GM15510 (cell line): ENCODE results near the gene MYO7B.

ENCODE experiments used
- POLR2A ChIP-seq: IDR thresholded peaks from 3 replicates; pipeline ENCODE4 v1.6.1; 2011; ENCODE audit warnings: borderline replicate concordance; ENCODE audit not compliant: insufficient read length; ENCODE audit errors: extremely low read depth

Gene MYO7B

GRCh38 chr2:127597046-127597983 is 61.8 kb downstream of the MYO7B start:
- TF ChIP-seq POLR2A: no peak

- no peak for TF ChIP-seq POLR2A
Observed at GRCh38 chr2:127597984-127598380, 62.5 kb downstream of the MYO7B start.

- no peak for TF ChIP-seq POLR2A
Observed at GRCh38 chr2:127598711-127599110, 63.2 kb downstream of the MYO7B start.

DNA sequence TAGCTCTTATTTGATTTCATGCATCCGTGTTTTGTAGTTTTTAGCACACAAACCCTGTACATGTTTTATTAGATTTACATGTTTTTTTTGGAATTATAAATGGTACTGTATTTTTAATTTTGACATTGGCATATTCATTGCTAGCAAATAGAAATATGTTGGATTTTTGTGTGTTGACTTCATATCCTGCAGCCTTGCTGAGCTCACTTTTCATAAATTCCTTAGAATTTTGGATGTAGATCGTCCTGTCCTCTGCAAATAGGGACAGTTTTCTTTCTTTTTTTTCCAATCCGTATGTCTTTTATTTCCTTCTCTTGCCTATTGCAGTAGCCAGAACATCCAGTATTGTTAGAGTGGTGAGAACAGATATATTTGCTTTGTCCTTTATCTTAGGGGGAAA is 63.7 kb downstream of the MYO7B start:
- no peak for TF ChIP-seq POLR2A

DNA sequence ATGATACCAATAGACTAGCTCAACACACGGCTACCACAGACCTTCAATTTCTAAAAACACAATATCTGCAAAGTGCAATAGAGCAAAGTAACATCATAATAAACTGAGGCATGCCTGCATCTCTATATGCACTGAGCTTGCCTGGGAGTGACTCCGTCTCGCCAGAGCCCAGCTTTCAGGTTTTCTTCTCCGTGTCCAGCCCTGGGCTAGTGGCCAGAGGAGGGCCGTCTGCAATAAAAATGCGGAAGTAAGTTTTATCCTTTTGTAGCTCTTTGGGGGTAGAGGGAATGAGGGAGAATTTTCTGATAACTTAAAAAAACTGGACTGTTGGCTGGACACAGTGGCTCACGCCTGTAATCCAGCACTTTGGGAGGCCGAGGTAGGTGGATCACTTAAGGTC is 69.5 kb downstream of the MYO7B start:
- no peak for TF ChIP-seq POLR2A

DNA sequence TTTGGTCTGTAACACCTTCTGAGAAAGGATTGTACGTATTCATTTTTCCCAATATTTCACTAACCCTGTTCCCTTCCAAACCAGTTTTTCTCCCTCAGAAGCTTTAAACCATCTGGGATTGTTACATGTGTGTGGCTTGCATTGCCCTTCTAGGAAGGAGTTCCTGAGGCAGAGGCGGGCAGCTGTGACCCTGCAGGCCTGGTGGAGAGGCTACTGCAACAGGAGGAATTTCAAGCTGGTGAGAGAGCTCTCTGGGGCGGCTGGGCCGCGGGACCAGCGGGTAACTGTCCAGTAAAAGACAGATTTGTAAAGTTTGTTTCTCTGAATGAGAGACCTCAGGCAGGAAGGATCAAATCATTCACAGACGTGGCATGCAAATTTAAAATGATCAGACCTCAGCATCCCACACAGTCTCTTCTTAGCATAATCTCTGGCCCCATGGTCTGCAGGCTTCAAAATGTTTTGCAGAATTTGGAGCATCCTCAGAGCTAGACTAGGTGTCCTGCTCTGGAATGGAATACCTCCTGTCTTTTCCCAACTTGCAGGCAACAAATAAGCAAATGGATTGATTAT is 70.3 kb downstream of the MYO7B start:
- TF ChIP-seq POLR2A: no peak

GRCh38 chr2:127606625-127607398 is 71.3 kb downstream of the MYO7B start:
- TF ChIP-seq POLR2A: no peak

DNA sequence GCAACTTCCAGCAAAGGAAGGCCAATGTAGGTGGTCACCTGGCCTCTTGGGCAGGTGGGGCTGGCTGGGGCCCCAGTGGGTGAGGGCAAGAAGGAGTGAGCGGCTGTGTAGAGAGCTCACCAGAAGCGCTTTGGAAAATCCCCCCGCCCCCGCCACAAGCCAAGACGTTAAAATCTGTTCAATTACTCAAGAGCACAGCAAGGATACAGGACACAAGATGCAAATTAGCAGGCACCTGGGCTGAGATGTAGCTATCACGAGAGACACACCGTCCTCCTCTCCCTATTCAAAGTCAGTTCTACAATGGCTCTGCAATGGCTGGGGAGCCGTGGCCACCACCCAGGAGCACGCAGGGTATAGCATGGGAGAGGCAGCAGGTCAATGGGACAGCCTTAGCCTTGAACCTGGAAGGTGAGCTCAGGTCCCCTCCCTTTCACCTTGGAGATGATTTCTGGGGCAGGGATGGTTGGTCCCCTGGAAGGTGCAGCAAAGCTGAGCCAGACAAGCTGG is 72.0 kb downstream of the MYO7B start:
- TF ChIP-seq POLR2A: no peak

- TF ChIP-seq POLR2A: no peak
Observed at GRCh38 chr2:127608061-127609030, 72.9 kb downstream of the MYO7B start.

DNA sequence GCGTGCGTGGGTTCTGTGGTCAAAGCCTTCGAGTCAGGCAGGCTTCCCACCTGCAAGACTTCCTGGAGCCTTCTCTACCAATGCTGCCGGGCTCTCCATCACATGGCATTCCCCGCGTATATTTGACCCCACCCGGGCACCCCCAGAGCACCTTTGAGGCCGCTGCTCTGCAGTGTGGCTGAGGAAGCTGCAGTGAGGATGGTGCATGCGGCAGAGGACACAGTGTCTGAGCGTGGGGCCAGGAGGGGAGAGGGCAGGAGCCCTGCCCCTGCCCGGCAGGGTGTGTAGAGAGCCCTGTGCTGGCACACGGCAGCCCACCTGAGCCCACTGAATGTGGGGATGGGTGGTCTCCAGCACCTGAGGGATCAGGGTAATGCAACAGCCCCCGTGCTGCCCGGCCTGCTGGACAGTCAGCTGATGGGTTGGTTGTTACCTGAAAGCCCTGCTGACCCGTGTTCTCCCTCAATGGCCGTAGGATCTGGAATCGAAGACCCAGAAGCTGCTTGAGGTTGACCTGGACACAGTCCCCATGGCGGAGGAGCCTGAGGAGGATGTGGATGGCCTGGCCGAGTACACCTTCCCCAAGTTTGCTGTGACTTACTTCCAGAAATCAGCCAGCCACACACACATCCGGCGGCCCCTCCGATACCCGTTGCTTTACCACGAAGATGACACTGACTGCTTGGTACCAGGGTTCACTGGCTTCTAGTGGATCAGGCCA is 73.7 kb downstream of the MYO7B start:
- TF ChIP-seq POLR2A: no peak

DNA sequence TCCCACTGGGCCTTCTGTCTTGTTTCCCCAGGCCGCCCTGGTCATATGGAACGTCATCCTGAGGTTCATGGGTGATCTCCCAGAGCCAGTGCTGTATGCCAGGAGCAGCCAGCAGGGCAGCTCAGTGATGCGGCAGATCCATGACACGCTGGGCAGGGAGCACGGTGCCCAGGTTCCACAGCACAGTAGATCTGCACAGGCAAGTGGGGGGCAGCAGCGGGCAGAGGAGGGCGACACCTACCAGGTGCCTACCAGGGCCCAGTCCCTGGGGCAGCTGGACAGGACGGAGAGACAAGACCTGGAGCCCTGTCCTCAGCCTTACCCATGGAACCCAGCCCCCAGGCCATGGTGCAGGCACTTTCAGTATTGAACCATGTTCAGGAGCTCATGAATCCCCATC is 74.3 kb downstream of the MYO7B start:
- TF ChIP-seq POLR2A: no peak

DNA sequence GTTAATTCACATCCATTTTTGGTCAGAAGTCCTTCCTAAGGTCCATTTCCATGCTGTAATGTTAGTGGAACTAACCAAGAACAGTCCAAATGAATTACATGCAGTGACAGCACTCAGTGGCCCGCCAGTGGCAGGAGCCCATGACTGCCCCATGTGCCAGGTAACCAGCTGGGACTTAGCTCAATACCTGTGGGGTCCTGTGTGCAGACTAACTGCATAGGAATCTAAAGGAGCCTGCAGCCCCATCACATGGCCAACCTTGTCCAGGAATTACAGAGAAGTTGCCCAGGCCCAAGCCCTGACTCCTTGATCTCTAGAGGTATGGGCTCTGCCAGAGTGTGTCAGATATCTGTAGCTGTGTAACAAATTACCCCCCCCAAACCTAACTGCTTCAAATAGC is 75.1 kb downstream of the MYO7B start:
- TF ChIP-seq POLR2A: no peak
